NCI-H1694 treated with DMSO at 0.1 percent for 48 hours (cell line): ENCODE measurements around the gene MED20.
"Not testable (repeated sequence)": the region's sequence is repeated elsewhere in the genome, so short reads cannot be mapped to it uniquely, and the experiment has no call there.

Experiments used
- DNase-seq: peaks from one replicate; lab custom pipeline; 2025; lab: John Stamatoyannopoulos, UW

The MED20 gene

GRCh38 chr6:41920921-41921711 is at the start of gene MED20, which contains the start of gene BYSL:
TSS of gene MED20 (minus strand) at chr6:41921139. CDS start at chr6:41921018, 121 bp downstream.
TSS of gene BYSL (plus strand) at chr6:41921499. CDS start at chr6:41921563, 64 bp downstream.
- DNase-seq = peak; percentile 86

GRCh38 chr6:41970436-41970846 is 49.5 kb upstream of the MED20 start:
- DNase-seq = peak; percentile 2

GRCh38 chr6:41967312-41968287 is 46.7 kb upstream of the MED20 start:
- no peak for DNase-seq

GRCh38 chr6:41966961-41967311 is 46.0 kb upstream of the MED20 start:
- DNase-seq = no peak

GRCh38 chr6:41966214-41966920 is 45.4 kb upstream of the MED20 start:
- no peak for DNase-seq

- DNase-seq = no peak
Observed at GRCh38 chr6:41965429-41966213, 44.7 kb upstream of the MED20 start.

GRCh38 chr6:41964201-41964887 is 43.4 kb upstream of the MED20 start:
- peak; percentile 28 for DNase-seq

- DNase-seq = no peak
Observed at GRCh38 chr6:41963371-41963770, 42.4 kb upstream of the MED20 start.

GRCh38 chr6:41960028-41960427 is 39.1 kb upstream of the MED20 start:
- no peak for DNase-seq

GRCh38 chr6:41958022-41958856 is 37.3 kb upstream of the MED20 start:
- no peak for DNase-seq

GRCh38 chr6:41957117-41957516 is 36.2 kb upstream of the MED20 start:
- DNase-seq = no peak

- DNase-seq = no peak
Observed at GRCh38 chr6:41955412-41955811, 34.5 kb upstream of the MED20 start.

GRCh38 chr6:41954668-41955067 is 33.7 kb upstream of the MED20 start:
- no peak for DNase-seq

- DNase-seq = no peak
Observed at GRCh38 chr6:41947581-41948220, 26.8 kb upstream of the MED20 start.

GRCh38 chr6:41943456-41943855 is 22.5 kb upstream of the MED20 start:
- no peak for DNase-seq

GRCh38 chr6:41942882-41943281 is 21.9 kb upstream of the MED20 start:
- DNase-seq = not testable (repeated sequence)

- no peak for DNase-seq
Observed at GRCh38 chr6:41942067-41942851, 21.3 kb upstream of the MED20 start.

- peak; percentile 33 for DNase-seq
Observed at GRCh38 chr6:41941280-41942066, 20.5 kb upstream of the MED20 start, which contains the start of gene CCND3. TSS of gene CCND3 (minus strand) at chr6:41941808. CDS start at chr6:41941649, 159 bp downstream.
